GM19240 (cell line): ENCODE measurements around the gene FADS6.
A peak's percentile ranks its signal among the peaks of the same experiment; 100 is the strongest.

ENCODE experiments used
- DNase-seq: peaks from one replicate; pipeline ENCODE4 v3.0.0; 2011; ENCODE audit warnings: low spot score; ENCODE audit not compliant: insufficient read length

Gene FADS6

GRCh38 chr17:74892974-74893911 lies at the start of gene FADS6:
Gene FADS6 (minus strand): TSS chr17:74893633. CDS start chr17:74893595, 38 bp downstream.
- no peak for DNase-seq

GRCh38 chr17:74941128-74941725 lies 47.8 kb upstream of the FADS6 start:
- DNase-seq, result no peak

GRCh38 chr17:74939534-74939933 lies 46.1 kb upstream of the FADS6 start:
- no peak for DNase-seq

- DNase-seq, result no peak
Observed at GRCh38 chr17:74938194-74938950, 44.9 kb upstream of the FADS6 start.

- DNase-seq, result no peak
Observed at GRCh38 chr17:74937064-74938051, 43.9 kb upstream of the FADS6 start.

GRCh38 chr17:74936470-74936799 lies 43.0 kb upstream of the FADS6 start:
- no peak for DNase-seq

- DNase-seq, result no peak
Observed at GRCh38 chr17:74935585-74936469, 42.4 kb upstream of the FADS6 start, which contains the start of gene OTOP3. Gene OTOP3 (plus strand): TSS chr17:74935898. CDS start chr17:74935922, 24 bp downstream.

GRCh38 chr17:74935048-74935447 lies 41.6 kb upstream of the FADS6 start:
- no peak for DNase-seq

- DNase-seq, result no peak
Observed at GRCh38 chr17:74930535-74931036, 37.2 kb upstream of the FADS6 start.

- no peak for DNase-seq
Observed at GRCh38 chr17:74928786-74929185, 35.4 kb upstream of the FADS6 start.

- DNase-seq, result no peak
Observed at GRCh38 chr17:74925242-74925641, 31.8 kb upstream of the FADS6 start.

GRCh38 chr17:74924250-74924948 lies 31.0 kb upstream of the FADS6 start, which contains the start of gene OTOP2:
Gene OTOP2 (plus strand): TSS chr17:74924273. CDS start chr17:74924633, 360 bp downstream.
- no peak for DNase-seq

- peak; percentile 60 for DNase-seq
Observed at GRCh38 chr17:74923538-74924249, 30.3 kb upstream of the FADS6 start.

GRCh38 chr17:74922694-74923537 lies 29.5 kb upstream of the FADS6 start, which contains the start of gene USH1G:
Gene USH1G (minus strand): TSS chr17:74923255. CDS start chr17:74923073, 182 bp downstream.
- DNase-seq, result no peak

GRCh38 chr17:74922172-74922571 lies 28.7 kb upstream of the FADS6 start:
- DNase-seq, result no peak

- no peak for DNase-seq
Observed at GRCh38 chr17:74921769-74922168, 28.3 kb upstream of the FADS6 start.

GRCh38 chr17:74921026-74921681 lies 27.7 kb upstream of the FADS6 start:
- no peak for DNase-seq
